ENCODE results near the gene KRTAP19-6.
A peak's percentile ranks its signal among the peaks of the same experiment; 100 is the strongest.
"Not testable (repeated sequence)": the region's sequence is repeated elsewhere in the genome, so short reads cannot be mapped to it uniquely, and the experiment has no call there.

KRTAP19-6 gene

DNA sequence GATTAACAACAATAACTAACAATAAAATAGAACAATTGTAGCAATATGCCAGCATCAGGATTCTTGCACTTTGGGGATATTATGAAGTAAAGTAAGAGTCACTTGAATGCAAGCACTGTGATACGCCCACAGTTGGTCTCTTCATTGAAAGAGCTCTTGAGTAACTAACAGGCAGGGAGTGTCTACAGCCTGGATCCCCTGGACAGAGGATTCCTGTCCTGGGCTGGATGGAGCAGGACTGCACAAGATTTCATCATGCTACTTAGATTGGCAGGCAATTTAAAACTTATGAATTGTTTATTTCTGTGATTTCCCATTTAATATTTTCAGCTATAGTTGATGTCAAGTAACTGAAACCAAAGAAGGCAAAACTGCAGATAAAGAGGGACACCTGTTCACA, 26.0 kb downstream of the KRTAP19-6 start:
- no peak overlapping the region for H3K27ac ChIP-seq
- TF ChIP-seq, protein P1, sequence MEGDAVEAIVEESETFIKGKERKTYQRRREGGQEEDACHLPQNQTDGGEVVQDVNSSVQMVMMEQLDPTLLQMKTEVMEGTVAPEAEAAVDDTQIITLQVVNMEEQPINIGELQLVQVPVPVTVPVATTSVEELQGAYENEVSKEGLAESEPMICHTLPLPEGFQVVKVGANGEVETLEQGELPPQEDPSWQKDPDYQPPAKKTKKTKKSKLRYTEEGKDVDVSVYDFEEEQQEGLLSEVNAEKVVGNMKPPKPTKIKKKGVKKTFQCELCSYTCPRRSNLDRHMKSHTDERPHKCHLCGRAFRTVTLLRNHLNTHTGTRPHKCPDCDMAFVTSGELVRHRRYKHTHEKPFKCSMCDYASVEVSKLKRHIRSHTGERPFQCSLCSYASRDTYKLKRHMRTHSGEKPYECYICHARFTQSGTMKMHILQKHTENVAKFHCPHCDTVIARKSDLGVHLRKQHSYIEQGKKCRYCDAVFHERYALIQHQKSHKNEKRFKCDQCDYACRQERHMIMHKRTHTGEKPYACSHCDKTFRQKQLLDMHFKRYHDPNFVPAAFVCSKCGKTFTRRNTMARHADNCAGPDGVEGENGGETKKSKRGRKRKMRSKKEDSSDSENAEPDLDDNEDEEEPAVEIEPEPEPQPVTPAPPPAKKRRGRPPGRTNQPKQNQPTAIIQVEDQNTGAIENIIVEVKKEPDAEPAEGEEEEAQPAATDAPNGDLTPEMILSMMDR (conservative IDR thresholded peaks at IDR 0.05): no peak

DNA sequence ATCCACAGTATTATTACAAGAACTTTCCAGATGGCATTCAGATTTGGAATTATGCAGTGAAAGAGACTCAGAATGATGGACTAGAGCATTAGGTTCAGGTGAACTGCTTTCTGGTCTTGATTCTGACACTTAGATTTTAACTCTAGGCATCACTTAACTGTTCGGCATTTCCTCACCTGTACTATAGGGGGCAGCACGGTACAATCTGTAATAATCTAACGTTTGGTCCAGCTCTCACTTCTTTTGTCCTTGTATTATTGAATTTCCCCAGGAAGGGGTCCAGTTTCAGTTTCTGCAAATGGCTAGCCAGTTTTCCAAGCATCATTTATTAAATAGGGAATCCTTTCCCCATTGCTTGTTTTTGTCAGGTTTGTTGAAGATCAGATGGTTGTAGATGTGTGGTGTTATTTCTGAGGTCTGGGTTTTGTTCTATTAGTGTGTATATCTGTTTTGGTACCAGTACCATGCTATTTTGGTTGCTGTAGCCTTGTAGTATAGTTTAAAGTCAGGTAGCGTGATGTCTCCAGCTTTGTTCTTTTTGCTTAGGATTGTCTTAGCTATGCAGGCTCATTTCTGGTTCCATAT, 36.0 kb downstream of the KRTAP19-6 start:
- TF ChIP-seq, protein P1 (conservative IDR thresholded peaks at IDR 0.05): peak; percentile 83
- H3K27ac ChIP-seq: not testable (repeated sequence)

- TF ChIP-seq, protein P1 (conservative IDR thresholded peaks at IDR 0.05): no peak
- no peak for TF ChIP-seq ZFX (IDR thresholded peaks at IDR 0.05)
- no peak within 1 kb of the TSS for H3K27ac ChIP-seq
Observed at GRCh38 chr21:30502041-30502440, 39.6 kb downstream of the KRTAP19-6 start, which contains the start of gene KRTAP19-5. TSS of gene KRTAP19-5 (minus strand) at chr21:30502141. CDS start at chr21:30502090, 51 bp downstream.

DNA sequence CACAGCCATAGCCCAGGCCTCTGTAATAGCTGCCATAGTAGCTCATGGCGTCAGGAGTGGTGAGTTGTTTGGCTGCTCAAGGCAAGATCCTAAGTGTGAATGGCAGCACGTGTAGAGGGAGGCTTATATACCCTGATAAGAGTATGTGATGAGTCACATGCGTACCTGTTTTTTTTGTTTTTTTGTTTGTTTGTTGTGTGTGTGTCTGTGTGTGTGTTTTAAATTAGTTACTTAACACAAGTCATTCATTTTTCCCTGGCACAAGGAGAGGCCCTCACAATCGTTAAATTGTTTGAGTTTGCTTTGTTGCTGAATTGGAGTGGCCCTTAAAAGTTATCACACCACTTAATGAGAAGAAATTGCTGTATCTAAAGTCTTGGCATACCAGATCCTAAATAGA, 44.6 kb downstream of the KRTAP19-6 start, which contains the start of gene KRTAP19-4:
KRTAP19-4 (minus strand) TSS at position 101 of the 400 bp plus-strand sequence; CDS start at position 46, 55 bp downstream.
- no peak for TF ChIP-seq ZFX (IDR thresholded peaks at IDR 0.05)
- TF ChIP-seq, protein P1 (conservative IDR thresholded peaks at IDR 0.05): no peak
- no peak within 1 kb of the TSS for H3K27ac ChIP-seq

DNA sequence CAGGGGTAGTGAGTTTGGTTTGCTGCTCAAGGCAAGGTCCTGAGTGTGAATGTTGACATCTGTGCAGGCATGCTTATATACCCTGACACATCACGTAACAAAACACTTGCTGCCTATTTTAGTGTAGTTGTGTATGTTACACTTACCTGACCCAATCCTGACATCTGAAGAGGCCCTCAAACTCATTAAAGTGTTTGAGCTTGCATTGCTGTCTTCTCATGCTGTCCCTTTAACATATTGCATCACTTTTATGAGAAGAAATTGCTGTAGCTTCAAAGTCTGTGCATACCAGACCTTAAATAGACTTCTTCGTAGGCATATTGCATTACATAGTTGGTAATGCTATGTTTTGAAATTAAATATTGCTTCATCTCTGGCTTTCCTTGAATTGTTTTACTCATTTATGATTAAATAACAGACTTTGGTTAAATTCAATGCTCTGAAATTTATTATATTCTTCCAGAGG, 49.7 kb downstream of the KRTAP19-6 start, which contains the start of gene KRTAP19-3:
KRTAP19-3 (minus strand) TSS at position 51 of the 466 bp plus-strand sequence. CDS start 56 bp downstream, outside the sequence.
- no peak within 1 kb of the TSS for H3K27ac ChIP-seq
- no peak for TF ChIP-seq ZFX (IDR thresholded peaks at IDR 0.05)
- TF ChIP-seq, protein P1 (conservative IDR thresholded peaks at IDR 0.05): no peak
